ENCODE measurements around the gene CNGA3.
"Not testable (repeated sequence)": the region's sequence is repeated elsewhere in the genome, so short reads cannot be mapped to it uniquely, and the experiment has no call there.

Gene CNGA3

DNA sequence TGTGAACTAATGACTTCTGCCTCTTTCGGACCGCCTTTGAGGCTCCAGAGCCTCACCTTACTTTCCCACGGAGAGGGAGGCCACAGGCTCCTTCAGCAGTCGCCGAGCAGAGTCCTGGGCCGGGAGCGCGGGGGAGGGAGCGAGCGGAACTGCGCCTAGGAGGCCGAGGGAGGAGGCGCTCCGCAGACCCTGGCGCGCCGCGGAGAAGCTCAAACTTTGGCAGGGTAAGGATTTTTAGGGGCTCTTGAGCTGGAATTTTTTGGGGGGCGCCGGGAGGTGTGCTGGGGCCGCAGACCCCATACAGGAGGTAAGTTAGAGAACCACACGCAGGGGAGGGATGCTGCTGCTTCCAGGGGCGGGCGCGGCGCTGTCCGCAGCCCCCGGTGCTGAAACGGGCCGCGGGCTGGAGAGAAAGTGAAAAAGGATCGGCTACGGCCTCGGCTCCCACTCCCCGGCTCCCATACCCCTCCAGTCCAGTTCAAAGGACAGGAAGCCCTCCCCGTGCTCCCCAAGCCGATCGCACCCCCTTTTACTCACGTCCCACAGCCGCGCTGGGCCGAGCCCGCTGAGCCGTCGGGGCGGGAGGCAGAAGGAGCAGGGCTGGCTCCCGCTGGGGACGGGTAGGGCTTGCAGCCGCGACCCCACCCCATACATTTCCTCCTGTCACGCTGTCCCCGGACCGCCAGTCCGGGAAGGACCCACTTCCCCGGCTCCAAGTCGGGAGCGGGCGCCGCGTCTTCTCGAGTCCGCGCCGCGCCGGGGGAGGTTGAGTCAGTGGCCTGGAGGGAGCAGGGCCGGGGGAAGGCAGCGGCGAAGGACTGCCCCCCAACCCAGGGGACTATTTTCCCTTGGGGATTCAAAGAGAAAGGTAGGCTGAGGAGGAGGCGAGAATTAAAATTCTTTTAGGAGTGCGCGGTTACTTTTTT lies at the start of gene CNGA3:
TSS of gene CNGA3 (plus strand) at position 146 of the 926 bp plus-strand sequence. CDS start 23,520 bp downstream, outside the sequence.
- DNase-seq: no peak

- no peak for DNase-seq
These were observed 48.2 kb upstream of the CNGA3 start for GRCh38 chr2:98297817-98298682.

DNA sequence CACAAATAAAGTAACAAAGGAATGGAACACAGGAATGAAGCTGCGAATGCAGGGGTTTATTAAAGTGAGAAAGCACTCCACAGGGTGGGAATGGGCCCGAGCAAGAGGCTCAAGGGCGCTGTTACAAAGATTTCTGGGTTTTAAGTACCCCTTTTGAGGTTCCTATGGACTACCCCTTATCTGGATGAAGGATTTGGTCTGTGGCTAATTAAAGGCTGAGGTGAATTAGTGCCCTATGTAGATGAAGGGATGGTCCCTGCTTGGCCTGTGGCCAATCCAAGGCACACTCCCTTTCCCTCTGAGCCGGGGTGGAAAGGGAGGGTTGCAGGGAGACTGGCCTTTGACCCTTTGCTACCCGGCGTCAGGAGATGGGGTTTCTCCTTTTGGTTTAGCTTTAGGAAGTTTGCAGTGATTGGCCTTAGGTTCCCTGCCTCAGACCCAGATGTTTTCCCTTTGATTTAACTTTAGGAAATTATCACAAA lies 47.5 kb upstream of the CNGA3 start:
- DNase-seq: no peak

DNA sequence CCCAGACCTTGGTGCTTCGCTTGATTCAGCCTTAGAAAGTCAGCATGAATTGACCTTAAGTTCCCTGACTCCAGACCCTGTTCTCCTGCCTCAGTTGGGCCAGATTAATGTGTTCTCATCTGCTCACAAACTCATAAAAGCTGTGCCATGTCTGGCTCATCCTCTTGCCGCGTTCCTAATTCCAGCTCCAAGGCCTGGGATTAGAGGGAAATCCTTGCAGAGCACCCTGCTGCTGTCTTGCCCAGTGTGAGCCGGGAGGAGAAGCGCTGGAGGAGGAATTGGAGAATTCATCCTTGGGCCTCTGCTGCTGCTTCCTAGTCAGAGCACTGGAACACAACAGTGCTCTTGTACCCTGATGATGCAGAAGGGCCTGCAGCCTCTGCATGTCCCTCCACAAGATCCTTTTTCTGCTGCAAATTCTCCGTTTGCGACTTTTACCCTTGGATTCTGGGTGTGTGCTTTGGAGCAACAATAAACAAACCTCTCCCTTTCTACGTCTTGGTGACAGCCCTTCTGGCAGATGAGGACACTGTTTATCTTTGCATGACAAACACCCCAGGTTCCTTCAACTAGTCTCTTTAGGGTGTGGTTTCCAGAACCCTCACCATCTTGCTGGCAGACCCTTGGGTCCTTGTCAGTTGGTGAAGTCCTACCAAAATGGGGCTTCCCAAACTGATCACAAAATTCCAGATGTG lies 46.9 kb upstream of the CNGA3 start:
- no peak for DNase-seq

- no peak for DNase-seq
These were observed 45.9 kb upstream of the CNGA3 start for GRCh38 chr2:98300141-98300874.

DNA sequence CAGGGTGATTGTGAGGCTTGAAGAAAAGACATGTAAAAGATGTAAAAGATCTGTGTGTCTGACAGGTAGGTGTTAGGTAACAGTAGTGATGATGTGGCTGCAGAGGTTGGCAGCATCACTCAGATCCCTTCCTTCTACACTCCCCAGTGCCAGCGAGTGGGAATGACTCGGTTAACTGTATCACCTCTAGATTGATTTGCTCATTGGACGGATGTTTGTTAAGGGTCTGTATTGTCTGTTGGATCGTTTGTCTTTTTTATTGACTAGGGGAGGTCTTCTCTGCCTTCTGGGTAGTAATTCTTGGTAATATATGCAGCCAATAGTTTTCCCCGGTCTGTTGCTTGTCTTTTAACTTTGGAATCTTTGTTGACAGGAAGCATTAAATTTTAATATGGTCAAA lies 44.8 kb upstream of the CNGA3 start:
- no peak for DNase-seq

DNA sequence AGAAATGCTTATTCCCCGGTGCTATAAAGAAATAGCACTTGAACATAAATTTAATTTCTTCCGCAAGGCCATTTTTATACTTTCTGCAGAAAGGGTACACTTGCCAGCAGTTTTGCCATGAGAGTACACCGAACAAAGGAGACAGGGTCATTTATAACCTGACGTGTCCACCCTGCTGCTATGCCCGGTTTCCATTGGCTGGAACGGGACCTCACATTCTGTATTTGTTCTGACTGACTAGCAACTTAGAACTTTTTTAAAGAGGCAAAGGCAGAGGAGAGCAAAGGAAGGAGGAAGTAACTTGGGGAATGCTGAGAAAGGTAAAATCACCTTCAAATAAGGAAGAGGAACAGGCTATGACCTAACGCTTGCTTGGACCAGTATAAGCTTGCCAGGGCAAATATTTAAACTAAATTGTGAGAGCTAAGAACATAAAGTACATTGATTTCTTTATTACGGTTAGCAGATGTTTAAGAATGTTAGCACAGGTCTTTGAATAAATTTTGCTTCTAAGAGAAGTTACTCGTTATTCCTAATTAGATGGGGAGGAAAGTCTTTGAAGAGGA lies 39.0 kb upstream of the CNGA3 start:
- not testable (repeated sequence) for DNase-seq

GRCh38 chr2:98308068-98308467 lies 38.2 kb upstream of the CNGA3 start:
- no peak for DNase-seq

- DNase-seq: no peak
These were observed 37.7 kb upstream of the CNGA3 start for GRCh38 chr2:98308532-98308931.

- DNase-seq: no peak
These were observed 36.7 kb upstream of the CNGA3 start for GRCh38 chr2:98309580-98309979.

DNA sequence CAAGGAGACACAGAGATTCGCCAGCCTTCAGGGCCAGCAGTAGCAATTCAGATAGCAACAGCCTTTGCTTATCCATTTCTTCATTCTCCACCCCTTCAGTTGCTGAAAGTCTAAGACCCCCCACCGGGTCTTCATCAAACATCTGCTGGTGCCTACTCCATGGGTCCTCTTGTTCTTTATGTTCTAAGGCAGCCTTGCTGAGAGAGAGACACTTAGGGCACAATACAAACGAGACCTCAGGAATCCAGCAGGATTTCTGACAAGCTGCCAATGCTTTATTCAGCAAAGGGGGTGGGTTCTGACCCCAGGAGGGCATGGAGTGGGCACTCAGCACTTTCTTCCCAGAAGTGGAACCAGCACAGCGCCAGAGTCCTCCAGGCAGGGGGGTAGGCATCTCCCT lies 36.2 kb upstream of the CNGA3 start:
- DNase-seq: no peak

DNA sequence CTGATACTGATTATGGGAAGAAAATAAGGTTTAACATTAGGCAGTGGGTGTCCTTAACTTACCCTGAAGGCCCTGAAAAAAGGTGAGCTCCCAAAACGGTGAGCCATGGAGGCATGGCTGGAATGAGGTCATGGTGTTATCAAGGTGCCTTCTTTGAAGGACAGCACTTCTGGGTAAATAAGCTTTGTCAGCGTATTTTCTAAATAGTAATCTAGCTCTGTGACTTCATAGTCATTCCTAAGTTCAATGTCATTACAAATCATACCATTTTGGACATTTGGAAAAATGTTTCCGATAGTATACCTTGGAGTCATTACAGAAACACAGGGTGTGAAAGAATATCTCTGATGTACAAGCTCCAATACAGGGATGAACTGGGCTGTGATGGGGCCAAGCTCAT lies 35.2 kb upstream of the CNGA3 start:
- DNase-seq: no peak

DNA sequence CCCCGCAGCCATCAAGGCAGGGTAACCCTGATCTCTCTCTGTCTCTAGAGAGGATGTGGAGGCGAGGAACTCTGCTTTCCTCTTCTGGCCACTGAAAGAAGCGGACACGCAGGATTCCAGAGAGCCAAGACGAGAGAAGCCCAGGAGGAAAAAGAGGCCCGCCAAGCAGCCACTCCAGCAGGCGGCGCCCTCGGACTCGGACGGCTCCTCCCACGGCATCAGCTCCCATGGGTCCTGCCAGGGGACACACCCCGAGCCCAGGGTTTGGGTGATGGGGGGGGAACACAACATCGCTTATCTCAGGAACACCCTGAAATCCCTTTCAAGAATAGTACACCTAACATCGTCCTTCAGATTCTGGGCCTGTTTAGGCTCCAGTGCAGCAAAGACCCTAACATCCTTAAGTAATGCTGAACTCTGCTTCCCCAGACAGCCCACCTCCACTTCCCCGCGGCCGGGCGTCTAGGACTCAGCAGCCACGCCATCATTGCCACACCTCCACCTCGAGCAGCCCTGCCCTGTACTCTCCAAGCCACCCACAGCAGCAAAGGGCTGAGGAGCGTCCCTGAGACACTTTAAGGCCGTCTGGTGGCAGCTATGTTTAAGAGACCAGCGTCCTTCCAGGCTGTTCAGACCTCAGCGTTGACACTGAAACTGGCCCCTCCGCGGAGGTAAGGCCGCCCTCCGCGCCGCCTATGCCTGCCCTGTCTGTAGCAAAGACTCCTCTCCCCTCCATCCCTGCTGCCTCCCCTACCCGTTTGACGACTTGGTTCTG lies 34.3 kb upstream of the CNGA3 start:
- DNase-seq: no peak

GRCh38 chr2:98313492-98314250 lies 32.6 kb upstream of the CNGA3 start:
- no peak for DNase-seq

GRCh38 chr2:98314251-98314650 lies 32.0 kb upstream of the CNGA3 start:
- no peak for DNase-seq

DNA sequence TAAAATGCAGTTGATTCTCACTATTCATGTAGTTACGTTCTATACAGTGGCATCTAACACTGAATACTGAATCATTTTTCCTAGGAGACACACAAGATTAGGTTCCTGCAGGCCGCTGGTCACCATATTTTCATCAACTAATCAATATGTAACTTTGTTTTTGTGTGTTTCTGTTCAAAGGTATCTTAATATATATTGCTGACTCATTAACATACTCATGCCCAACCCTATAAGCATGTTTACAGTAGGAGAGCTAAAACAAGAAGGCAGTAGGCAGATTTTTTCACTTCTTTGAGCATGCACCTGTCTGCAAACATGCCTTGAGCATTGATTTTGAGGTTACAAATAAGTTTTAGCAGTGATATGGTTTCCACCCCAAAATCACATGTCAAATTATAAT lies 30.3 kb upstream of the CNGA3 start:
- DNase-seq: no peak

DNA sequence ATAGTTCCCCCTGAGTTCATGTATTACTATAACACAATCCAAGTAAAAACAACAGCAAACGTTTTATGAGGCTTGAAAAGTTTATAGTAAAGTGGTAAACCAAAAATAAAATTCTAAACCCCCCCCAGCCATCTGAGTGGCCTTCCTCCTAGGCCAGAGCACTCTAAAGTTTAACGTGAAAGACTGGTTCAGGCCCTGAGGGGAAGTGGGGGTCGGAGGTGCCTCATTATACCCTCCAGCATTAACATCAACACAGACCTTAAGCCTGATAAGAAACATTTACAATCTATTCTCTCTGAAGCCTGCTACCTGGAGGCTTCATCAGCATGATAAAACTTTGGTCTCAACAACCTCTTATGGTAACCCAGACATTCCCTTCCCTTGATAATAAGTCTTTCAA lies 29.0 kb upstream of the CNGA3 start:
- no peak for DNase-seq

GRCh38 chr2:98320171-98320570 lies 26.1 kb upstream of the CNGA3 start:
- DNase-seq: not testable (repeated sequence)

- DNase-seq: no peak
These were observed 22.1 kb upstream of the CNGA3 start for GRCh38 chr2:98324181-98324580.

DNA sequence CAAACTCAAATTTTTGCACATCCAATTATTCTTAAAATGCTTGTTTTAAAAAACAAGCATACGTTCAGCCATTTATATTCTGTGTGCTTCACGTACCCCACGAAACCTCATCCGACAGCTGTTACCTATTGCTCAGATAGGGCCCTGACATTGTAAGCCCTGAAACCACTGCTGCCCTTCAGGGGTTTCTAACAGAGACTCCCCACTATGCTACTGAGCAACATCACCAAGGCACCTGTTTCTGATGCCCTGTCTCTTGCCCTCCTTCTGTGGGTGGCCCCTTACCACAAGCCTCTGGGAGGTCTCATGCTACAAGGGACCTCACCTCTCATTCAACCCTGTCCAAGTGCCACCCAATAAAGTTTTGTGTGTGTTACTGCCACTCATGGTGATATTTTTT lies 18.5 kb upstream of the CNGA3 start:
- DNase-seq: no peak
